ENCODE results near the gene CRABP2. TPM values are rescaled to one million over a fixed set of nuclear protein-coding genes. Genes with fewer than 3 reads are reported as not detected.

CRABP2 gene
- total RNA-seq, 1 experiment from 2014 or later: 1.9 TPM

- H3K27me3 Mint-ChIP-seq (ENCODE audit: insufficient read depth, unreplicated experiment): no peaks in the 10 kb centered on the region
- ChIA-PET POLR2A (interaction anchor here (0.7 to 10.7 kb wide), 22 partner anchors 9 to 470 kb away, joined by 3 to 299 read pairs (median 6); partner anchors contain the start of genes GPATCH4, ISG20L2, MEF2D and METTL25B), CTCF (interaction anchor here (0.5 to 4.5 kb wide), 9 partner anchors 9 to 287 kb away, joined by 3 to 44 read pairs (median 3); partner anchors contain the start of genes ISG20L2, METTL25B, PEAR1 and PRCC)
- H3K4me3 Mint-ChIP-seq (ENCODE audit: unreplicated experiment): peak overlapping the region; percentile 79
- no peaks in the 10 kb centered on the region for H3K9me3 Mint-ChIP-seq (ENCODE audit: unreplicated experiment)
- no TSS peak for BruUV-seq (replicated peaks)
- H3K27ac Mint-ChIP-seq (ENCODE audit: low read depth, unreplicated experiment): peak overlapping the region; percentile 99
- peak; percentile 99 for DNase-seq (ENCODE audit: unreplicated experiment)
- peaks cover 37% of the 10 kb centered on the region for H3K4me1 Mint-ChIP-seq (ENCODE audit: insufficient read depth, unreplicated experiment)
- TF ChIP-seq CTCF (IDR thresholded peaks at IDR 0.05; ENCODE audit: unreplicated experiment): no peak
- H3K36me3 Mint-ChIP-seq (ENCODE audit: insufficient read depth, unreplicated experiment): peaks cover 27% of the 10 kb centered on the region
- intact Hi-C loops (cut with micrococcal nuclease): loop anchor here (1.0 kb wide), 1 partner anchor 26 kb away; no protein-coding TSS in a partner anchor
These were observed 46.5 kb upstream of the CRABP2 start for GRCh38 chr1:156751757-156752481.

GRCh38 chr1:156751451-156751756 is 46.0 kb upstream of the CRABP2 start, which contains the start of gene HDGF:
HDGF (minus strand) TSS chr1:156751675; CDS start chr1:156751429, 246 bp downstream.
- Mint-ChIP-seq H3K27me3 (ENCODE audit: insufficient read depth, unreplicated experiment) (no peaks in the 10 kb centered on the region), H3K27ac (ENCODE audit: low read depth, unreplicated experiment) (peak within 1 kb of the TSS; percentile 99), H3K4me3 (ENCODE audit: unreplicated experiment) (peak within 1 kb of the TSS; percentile 79), H3K9me3 (ENCODE audit: unreplicated experiment) (no peaks in the 10 kb centered on the region), H3K4me1 (ENCODE audit: insufficient read depth, unreplicated experiment) (peaks cover 42% of the 10 kb centered on the region), H3K36me3 (ENCODE audit: insufficient read depth, unreplicated experiment) (peaks cover 27% of the 10 kb centered on the region)
- ChIA-PET CTCF (interaction anchor here (0.6 to 4.5 kb wide), 6 partner anchors 9 to 178 kb away, joined by 3 to 44 read pairs (median 8); partner anchors contain the start of genes ISG20L2, METTL25B and PRCC), POLR2A (interaction anchor here (0.7 to 10.7 kb wide), 15 partner anchors 10 to 469 kb away, joined by 3 to 299 read pairs (median 6); partner anchors contain the start of genes ISG20L2, MEF2D, METTL25B and MRPL24)
- BruUV-seq (replicated peaks): no TSS peak
- TF ChIP-seq CTCF (IDR thresholded peaks at IDR 0.05; ENCODE audit: unreplicated experiment): no peak
- intact Hi-C loops (cut with micrococcal nuclease): loop anchor here (1.0 kb wide), 1 partner anchor 25 kb away; no protein-coding TSS in a partner anchor
- no peak for DNase-seq (ENCODE audit: unreplicated experiment)

GRCh38 chr1:156750711-156751450 is 45.5 kb upstream of the CRABP2 start:
- TSS peak; percentile 49 for BruUV-seq (replicated peaks)
- H3K27ac Mint-ChIP-seq (ENCODE audit: low read depth, unreplicated experiment): peak overlapping the region; percentile 99
- no peaks in the 10 kb centered on the region for H3K9me3 Mint-ChIP-seq (ENCODE audit: unreplicated experiment)
- H3K36me3 Mint-ChIP-seq (ENCODE audit: insufficient read depth, unreplicated experiment): peaks cover 29% of the 10 kb centered on the region
- H3K4me3 Mint-ChIP-seq (ENCODE audit: unreplicated experiment): peak overlapping the region; percentile 79
- intact Hi-C loops (cut with micrococcal nuclease): loop anchor here (1.0 kb wide), 2 partner anchors 16 to 25 kb away; partner anchors contain the start of gene PRCC
- DNase-seq (ENCODE audit: unreplicated experiment): peak; percentile 69
- ChIA-PET CTCF (interaction anchor here (0.6 to 4.5 kb wide), 6 partner anchors 10 to 179 kb away, joined by 3 to 44 read pairs (median 8); partner anchors contain the start of genes ISG20L2, METTL25B and PRCC), POLR2A (interaction anchor here (0.7 to 10.7 kb wide), 14 partner anchors 10 to 468 kb away, joined by 3 to 299 read pairs (median 8); partner anchors contain the start of genes ISG20L2, MEF2D, METTL25B and MRPL24)
- TF ChIP-seq CTCF (IDR thresholded peaks at IDR 0.05; ENCODE audit: unreplicated experiment): no peak
- peaks cover 46% of the 10 kb centered on the region for H3K4me1 Mint-ChIP-seq (ENCODE audit: insufficient read depth, unreplicated experiment)
- H3K27me3 Mint-ChIP-seq (ENCODE audit: insufficient read depth, unreplicated experiment): no peaks in the 10 kb centered on the region
